ENCODE results near the gene GOLT1B.

GOLT1B gene

GRCh38 chr12:21526721-21527345 lies 25.2 kb downstream of the GOLT1B start:
- no peaks in the 10 kb centered on the region for H3K4me1 ChIP-seq
- no peak overlapping the region for H3K27ac ChIP-seq
- H3K27me3 ChIP-seq (ENCODE audit: control insufficient read depth, insufficient read depth, low read length), result no peaks in the 10 kb centered on the region
- H2AFZ ChIP-seq, result peak overlapping the region; percentile 90
- no peaks in the 10 kb centered on the region for H3K9me3 ChIP-seq (ENCODE audit: control insufficient read depth, low read length)
- H3K9ac ChIP-seq, result no peak overlapping the region
- H3K4me3 ChIP-seq (ENCODE audit: low read depth, low read length), result peak overlapping the region; percentile 63
- TF ChIP-seq, protein P1, sequence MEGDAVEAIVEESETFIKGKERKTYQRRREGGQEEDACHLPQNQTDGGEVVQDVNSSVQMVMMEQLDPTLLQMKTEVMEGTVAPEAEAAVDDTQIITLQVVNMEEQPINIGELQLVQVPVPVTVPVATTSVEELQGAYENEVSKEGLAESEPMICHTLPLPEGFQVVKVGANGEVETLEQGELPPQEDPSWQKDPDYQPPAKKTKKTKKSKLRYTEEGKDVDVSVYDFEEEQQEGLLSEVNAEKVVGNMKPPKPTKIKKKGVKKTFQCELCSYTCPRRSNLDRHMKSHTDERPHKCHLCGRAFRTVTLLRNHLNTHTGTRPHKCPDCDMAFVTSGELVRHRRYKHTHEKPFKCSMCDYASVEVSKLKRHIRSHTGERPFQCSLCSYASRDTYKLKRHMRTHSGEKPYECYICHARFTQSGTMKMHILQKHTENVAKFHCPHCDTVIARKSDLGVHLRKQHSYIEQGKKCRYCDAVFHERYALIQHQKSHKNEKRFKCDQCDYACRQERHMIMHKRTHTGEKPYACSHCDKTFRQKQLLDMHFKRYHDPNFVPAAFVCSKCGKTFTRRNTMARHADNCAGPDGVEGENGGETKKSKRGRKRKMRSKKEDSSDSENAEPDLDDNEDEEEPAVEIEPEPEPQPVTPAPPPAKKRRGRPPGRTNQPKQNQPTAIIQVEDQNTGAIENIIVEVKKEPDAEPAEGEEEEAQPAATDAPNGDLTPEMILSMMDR (IDR thresholded peaks at IDR 0.05), result no peak
- H3K79me2 ChIP-seq, result no peaks in the 10 kb centered on the region
- H3K4me2 ChIP-seq (ENCODE audit: low read length), result peak overlapping the region; percentile 97
- no peaks in the 10 kb centered on the region for H3K36me3 ChIP-seq (ENCODE audit: control insufficient read depth, insufficient read depth, low read length)

DNA sequence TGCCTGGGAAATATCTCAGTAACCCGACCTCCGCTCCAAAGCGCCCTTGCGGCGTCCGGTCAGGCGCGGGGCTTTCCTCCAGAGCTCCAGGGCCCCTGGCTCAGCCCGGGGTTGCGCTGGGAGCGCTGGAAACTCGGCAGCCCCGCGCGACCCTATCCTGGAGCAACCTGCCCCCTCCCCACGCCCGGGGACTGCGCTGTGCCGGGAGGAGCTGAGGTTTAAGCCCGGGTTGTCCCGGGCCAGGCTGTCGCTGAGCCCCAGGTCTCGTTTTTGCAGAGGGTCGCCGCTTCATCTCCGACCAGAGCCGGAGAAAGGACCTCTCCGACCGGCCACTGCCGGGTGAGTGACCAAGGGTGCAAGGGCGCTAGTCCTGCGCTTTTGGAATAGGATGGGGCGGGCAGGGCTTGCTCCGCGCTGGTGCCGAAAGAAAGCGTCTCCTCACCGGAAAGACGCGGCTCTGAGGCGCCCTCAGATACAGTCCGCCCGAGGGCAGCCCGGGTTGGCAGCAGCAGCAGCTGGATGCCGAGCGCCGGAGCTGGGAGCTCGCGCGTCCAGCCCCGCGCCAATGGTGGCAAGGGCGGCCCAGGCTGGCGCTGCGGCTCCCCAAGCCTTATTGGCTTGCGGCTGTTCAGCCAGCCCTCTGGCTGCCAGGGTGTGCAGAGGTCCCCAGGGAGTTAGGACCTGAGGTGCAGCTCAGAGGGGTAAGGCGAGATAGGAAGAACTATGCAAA lies 26.0 kb downstream of the GOLT1B start:
- H3K27ac ChIP-seq, result no peak overlapping the region
- H3K36me3 ChIP-seq (ENCODE audit: control insufficient read depth, insufficient read depth, low read length), result no peaks in the 10 kb centered on the region
- no peaks in the 10 kb centered on the region for H3K27me3 ChIP-seq (ENCODE audit: control insufficient read depth, insufficient read depth, low read length)

DNA sequence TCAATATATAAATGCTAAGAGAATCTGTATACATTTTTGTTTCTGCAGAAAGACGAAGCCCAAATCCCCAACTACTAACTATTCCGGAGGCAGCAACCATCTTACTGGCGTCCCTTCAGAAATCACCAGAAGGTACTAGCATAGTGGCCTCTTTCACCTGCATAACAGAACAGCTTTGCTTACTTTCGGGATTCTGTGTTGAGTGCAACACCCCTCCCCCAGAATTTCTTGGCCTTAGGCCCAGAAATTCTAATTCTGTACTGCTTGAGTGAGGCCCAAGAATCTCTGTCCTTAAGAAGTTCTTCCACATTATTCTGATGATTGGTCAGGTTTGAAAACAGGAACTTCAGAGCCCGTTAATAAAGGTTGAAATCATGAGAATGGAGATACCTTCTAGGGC lies 27.4 kb downstream of the GOLT1B start:
- H2AFZ ChIP-seq, result peak overlapping the region; percentile 2
- no peak overlapping the region for H3K9ac ChIP-seq
- H3K79me2 ChIP-seq, result no peaks in the 10 kb centered on the region
- no peaks in the 10 kb centered on the region for H3K4me1 ChIP-seq
- H3K4me3 ChIP-seq (ENCODE audit: low read depth, low read length), result no peak overlapping the region
- no peaks in the 10 kb centered on the region for H3K27me3 ChIP-seq (ENCODE audit: control insufficient read depth, insufficient read depth, low read length)
- H3K4me2 ChIP-seq (ENCODE audit: low read length), result peak overlapping the region; percentile 0
- H3K9me3 ChIP-seq (ENCODE audit: control insufficient read depth, low read length), result no peaks in the 10 kb centered on the region
- H3K27ac ChIP-seq, result no peak overlapping the region
- TF ChIP-seq, protein P1 (IDR thresholded peaks at IDR 0.05), result no peak
- H3K36me3 ChIP-seq (ENCODE audit: control insufficient read depth, insufficient read depth, low read length), result no peaks in the 10 kb centered on the region

More for the DNA sequence above, 26.0 kb downstream of the GOLT1B start:
- TF ChIP-seq, protein P1 (IDR thresholded peaks at IDR 0.05), result no peak
- no peak overlapping the region for H3K9ac ChIP-seq
- no peaks in the 10 kb centered on the region for H3K9me3 ChIP-seq (ENCODE audit: control insufficient read depth, low read length)
- peak overlapping the region; percentile 97 for H3K4me2 ChIP-seq (ENCODE audit: low read length)
- H2AFZ ChIP-seq, result peak overlapping the region; percentile 90
- H3K4me3 ChIP-seq (ENCODE audit: low read depth, low read length), result peak overlapping the region; percentile 63
- H3K4me1 ChIP-seq, result no peaks in the 10 kb centered on the region
- H3K79me2 ChIP-seq, result no peaks in the 10 kb centered on the region

DNA sequence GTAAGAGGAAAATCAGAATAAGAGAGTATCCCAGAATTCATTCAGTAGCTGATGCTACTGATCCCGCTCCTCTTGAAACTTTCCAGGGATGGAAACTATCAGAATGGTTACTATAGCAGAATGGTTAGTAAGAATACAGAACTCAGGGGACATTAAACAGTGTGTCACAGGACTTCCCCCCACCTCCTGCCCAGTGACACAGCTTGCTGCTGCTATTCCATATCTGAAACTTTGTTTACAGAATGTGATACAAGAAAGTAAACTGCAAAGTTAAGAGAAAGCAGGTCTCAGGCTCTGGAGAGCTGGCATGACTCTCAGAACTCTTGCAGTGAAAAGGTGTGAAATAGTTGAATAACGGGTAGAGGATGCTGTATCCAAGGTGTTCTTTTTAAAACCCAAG lies 27.9 kb downstream of the GOLT1B start:
- H3K27me3 ChIP-seq (ENCODE audit: control insufficient read depth, insufficient read depth, low read length), result no peaks in the 10 kb centered on the region
- no peaks in the 10 kb centered on the region for H3K36me3 ChIP-seq (ENCODE audit: control insufficient read depth, insufficient read depth, low read length)
- no peak overlapping the region for H3K9ac ChIP-seq
- H3K9me3 ChIP-seq (ENCODE audit: control insufficient read depth, low read length), result no peaks in the 10 kb centered on the region
- no peak overlapping the region for H3K27ac ChIP-seq
- H3K4me1 ChIP-seq, result no peaks in the 10 kb centered on the region
- H3K4me2 ChIP-seq (ENCODE audit: low read length), result peak overlapping the region; percentile 27
- no peak overlapping the region for H3K4me3 ChIP-seq (ENCODE audit: low read depth, low read length)
- no peaks in the 10 kb centered on the region for H3K79me2 ChIP-seq
- H2AFZ ChIP-seq, result no peak overlapping the region
- TF ChIP-seq, protein P1 (IDR thresholded peaks at IDR 0.05), result no peak
